ENCODE measurements around the gene PACRG.

GRCh38 chr6:163218361-163218894 is 490.7 kb downstream of the PACRG start:
- TF ChIP-seq, protein P1, sequence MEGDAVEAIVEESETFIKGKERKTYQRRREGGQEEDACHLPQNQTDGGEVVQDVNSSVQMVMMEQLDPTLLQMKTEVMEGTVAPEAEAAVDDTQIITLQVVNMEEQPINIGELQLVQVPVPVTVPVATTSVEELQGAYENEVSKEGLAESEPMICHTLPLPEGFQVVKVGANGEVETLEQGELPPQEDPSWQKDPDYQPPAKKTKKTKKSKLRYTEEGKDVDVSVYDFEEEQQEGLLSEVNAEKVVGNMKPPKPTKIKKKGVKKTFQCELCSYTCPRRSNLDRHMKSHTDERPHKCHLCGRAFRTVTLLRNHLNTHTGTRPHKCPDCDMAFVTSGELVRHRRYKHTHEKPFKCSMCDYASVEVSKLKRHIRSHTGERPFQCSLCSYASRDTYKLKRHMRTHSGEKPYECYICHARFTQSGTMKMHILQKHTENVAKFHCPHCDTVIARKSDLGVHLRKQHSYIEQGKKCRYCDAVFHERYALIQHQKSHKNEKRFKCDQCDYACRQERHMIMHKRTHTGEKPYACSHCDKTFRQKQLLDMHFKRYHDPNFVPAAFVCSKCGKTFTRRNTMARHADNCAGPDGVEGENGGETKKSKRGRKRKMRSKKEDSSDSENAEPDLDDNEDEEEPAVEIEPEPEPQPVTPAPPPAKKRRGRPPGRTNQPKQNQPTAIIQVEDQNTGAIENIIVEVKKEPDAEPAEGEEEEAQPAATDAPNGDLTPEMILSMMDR (conservative IDR thresholded peaks at IDR 0.05 in 1 of 2, IDR thresholded peaks at IDR 0.05 in 1 of 2; ENCODE audit: extremely low read depth in 1 of 2, insufficient read depth in 1 of 2, low read depth in 1 of 2, low read length in 2 of 2) = no peak
- TF ChIP-seq EZH2 (IDR thresholded peaks at IDR 0.05; ENCODE audit: borderline replicate concordance, low read length) = no peak
